Activated CD8-positive, alpha-beta memory T cell treated with anti-CD3 and anti-CD28 coated beads, Interleukin-2, amount 10 ng/mL, durations not matched to agents 7 days and 5 days (primary cell): ENCODE results near the gene DENND6B. TPM values are rescaled to one million over a fixed set of nuclear protein-coding genes. Genes with fewer than 3 reads are reported as not detected.
A peak's percentile ranks its signal among the peaks of the same experiment; 100 is the strongest.
"Not testable (repeated sequence)": the region's sequence is repeated elsewhere in the genome, so short reads cannot be mapped to it uniquely, and the experiment has no call there.

Experiments
- ATAC-seq: fragments of 150-1000 bp; cut with Tn5 transposase; one replicate; pipeline ENCODE4 v1.10.0; 2021; ENCODE audit warnings: moderate library complexity
- CTCF ChIA-PET: fragments of 350-600 bp; sonication (Branson Sonifier 250); formaldehyde crosslinking; loops from one replicate; lab custom pipeline; 2021; ENCODE audit warnings: antibody characterized with exemption; lab: Charles Lee
- DNase-seq: peaks from one replicate; pipeline ENCODE4 v3.0.0-alpha.2; 2020
- H3K27ac Mint-ChIP-seq: one replicate; pipeline ENCODE4 v1.8.0; 2021; ENCODE audit warnings: mild to moderate bottlenecking, mixed read lengths
- H3K27me3 Mint-ChIP-seq: one replicate; pipeline ENCODE4 v1.8.0; 2021; ENCODE audit warnings: mixed read lengths
- H3K36me3 Mint-ChIP-seq: one replicate; pipeline ENCODE4 v1.8.0; 2021; ENCODE audit warnings: mild to moderate bottlenecking, mixed read lengths
- H3K4me1 Mint-ChIP-seq: one replicate; pipeline ENCODE4 v1.8.0; 2021; ENCODE audit warnings: mixed read lengths
- H3K4me3 Mint-ChIP-seq: one replicate; pipeline ENCODE4 v1.8.0; 2021; ENCODE audit warnings: mild to moderate bottlenecking, moderate library complexity, mixed read lengths
- H3K9me3 Mint-ChIP-seq: one replicate; pipeline ENCODE4 v1.8.0; 2022; ENCODE audit warnings: low read depth, mixed read lengths
- total RNA-seq, 2 experiments: library from RNA; stranded (reverse); gene quantifications; one replicate each; pipeline ENCODE4 v1.2.3, GENCODE V29; 2021

DENND6B gene
- total RNA-seq, 2 experiments from 2014 or later = 5.7 to 8.8 TPM

DNA sequence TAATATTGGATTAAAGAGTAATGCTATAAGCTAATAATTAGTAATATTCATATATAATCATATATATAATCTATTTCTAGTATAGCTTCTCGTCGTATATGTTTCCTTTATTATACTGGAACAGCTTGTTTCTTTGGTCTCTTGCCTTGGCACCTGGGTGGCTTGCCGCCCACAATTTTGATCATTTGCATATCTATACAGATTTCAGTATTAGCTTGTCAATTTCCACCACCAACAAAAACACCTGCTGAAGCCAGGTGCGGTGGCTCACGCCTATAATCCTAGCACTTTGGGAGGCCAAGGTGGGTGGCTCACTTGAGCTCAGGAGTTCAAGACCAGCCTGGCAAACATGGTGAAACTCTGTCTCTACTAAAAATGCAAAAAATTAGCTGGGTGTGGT, 7.6 kb upstream of the DENND6B start:
- CTCF ChIA-PET = interaction anchor here (1.1 to 3.0 kb wide), 4 partner anchors 7 to 153 kb away, joined by 3 to 15 read pairs (median 4); no protein-coding TSS in a partner anchor
- H3K9me3 Mint-ChIP-seq, H3K4me3 Mint-ChIP-seq, H3K27me3 Mint-ChIP-seq, H3K27ac Mint-ChIP-seq, DNase-seq, ATAC-seq, H3K4me1 Mint-ChIP-seq, H3K36me3 Mint-ChIP-seq: not testable (repeated sequence)

DNA sequence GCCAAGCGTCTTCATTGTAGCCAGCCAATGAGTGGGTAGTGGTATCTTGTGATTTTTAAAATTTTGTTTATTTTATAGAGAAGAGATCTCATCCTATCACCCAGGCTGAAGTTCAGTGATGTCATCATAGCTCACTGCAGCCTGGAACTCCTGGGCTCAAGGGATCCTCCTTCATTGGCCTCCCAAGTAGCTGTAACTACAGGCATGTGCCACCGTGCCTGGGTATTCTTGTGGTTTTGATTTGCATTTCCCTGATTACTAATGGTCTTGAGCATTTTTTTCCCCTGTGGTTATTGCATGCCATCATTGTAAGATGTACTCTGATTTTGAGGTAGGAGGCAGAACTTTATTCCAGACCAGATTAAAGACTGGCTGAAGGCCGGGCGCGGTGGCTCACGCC, 2.4 kb upstream of the DENND6B start:
- Mint-ChIP-seq H3K27ac (no peak overlapping the region), H3K27me3 (peaks cover 13% of the 10 kb centered on the region), H3K36me3 (no peaks in the 10 kb centered on the region), H3K4me3 (no peak overlapping the region), H3K9me3 (no peaks in the 10 kb centered on the region), H3K4me1 (peaks cover 17% of the 10 kb centered on the region)
- no peak for DNase-seq
- no peak for ATAC-seq
- CTCF ChIA-PET = interaction anchor here (1.2 to 7.4 kb wide), 7 partner anchors 12 to 292 kb away, joined by 3 to 105 read pairs (median 3); no protein-coding TSS in a partner anchor

DNA sequence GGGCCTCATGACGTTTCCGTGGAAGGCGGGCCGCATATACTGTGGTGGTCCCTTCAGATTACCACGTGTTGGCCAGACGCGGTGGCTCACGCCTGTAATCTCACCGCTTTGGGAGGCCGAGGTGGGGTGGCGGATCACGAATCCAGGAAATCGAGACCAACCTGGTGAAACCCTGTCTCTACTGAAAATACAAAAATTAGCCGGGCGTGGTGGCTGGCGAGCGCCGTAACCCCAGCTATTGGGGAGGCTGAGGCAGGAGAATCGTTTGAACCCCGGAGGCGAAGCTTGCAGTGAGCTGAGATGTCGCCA, 853 bp upstream of the DENND6B start:
- H3K27ac Mint-ChIP-seq = peak overlapping the region; percentile 83
- H3K27me3 Mint-ChIP-seq = peaks cover 13% of the 10 kb centered on the region
- ATAC-seq (no peak), DNase-seq (no peak)
- H3K36me3 Mint-ChIP-seq = no peaks in the 10 kb centered on the region
- no peaks in the 10 kb centered on the region for H3K9me3 Mint-ChIP-seq
- H3K4me1 Mint-ChIP-seq = peaks cover 17% of the 10 kb centered on the region
- H3K4me3 Mint-ChIP-seq = peak overlapping the region; percentile 74
- CTCF ChIA-PET = interaction anchor here (0.6 to 7.4 kb wide), 16 partner anchors 10 to 87 kb away, joined by 3 to 105 read pairs (median 4); partner anchors contain the start of genes HDAC10 and PLXNB2

DNA sequence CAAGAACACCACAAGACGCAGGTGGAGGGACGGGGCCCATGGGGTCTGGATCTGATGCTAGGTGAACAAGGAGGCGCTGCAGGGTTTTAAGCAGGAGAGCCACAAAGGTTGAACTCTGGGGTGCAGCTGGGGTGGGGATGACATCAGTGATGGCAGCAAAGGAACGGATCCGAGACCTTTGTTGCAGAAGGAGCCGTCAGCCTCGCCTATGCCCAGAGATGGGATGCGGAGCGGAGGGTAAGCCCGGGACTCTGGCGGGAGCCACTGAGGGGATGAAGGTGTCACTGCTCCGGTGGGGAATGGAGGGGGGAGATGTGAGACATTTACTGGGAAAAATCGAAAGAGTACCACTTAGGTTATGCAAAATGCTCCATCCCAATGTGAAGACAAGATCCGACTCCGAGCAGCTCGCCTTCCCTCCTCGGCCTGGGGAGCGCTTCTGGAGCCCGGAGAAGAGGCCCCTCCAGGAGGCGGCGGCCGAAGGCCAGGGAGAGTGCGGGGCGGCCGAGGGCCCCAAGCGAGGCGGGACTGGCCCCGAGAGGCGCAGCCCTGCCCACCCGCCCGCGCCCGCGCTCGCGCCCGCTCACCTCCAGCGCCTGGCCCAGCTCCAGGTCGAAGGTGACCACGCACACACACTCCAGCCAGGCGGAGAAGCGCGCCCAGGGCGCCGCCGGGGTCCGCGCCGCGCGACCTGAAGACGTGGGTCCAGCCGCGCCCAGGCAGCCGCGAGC, 422 bp downstream of the DENND6B start:
- DNase-seq = no peak
- no peak for ATAC-seq
- no peak overlapping the region for H3K27ac Mint-ChIP-seq
- peaks cover 13% of the 10 kb centered on the region for H3K27me3 Mint-ChIP-seq
- no peaks in the 10 kb centered on the region for H3K36me3 Mint-ChIP-seq
- H3K9me3 Mint-ChIP-seq = no peaks in the 10 kb centered on the region
- peak overlapping the region; percentile 67 for H3K4me3 Mint-ChIP-seq
- CTCF ChIA-PET = interaction anchor here (0.5 to 7.4 kb wide), 15 partner anchors 8 to 82 kb away, joined by 3 to 105 read pairs (median 4); partner anchors contain the start of genes HDAC10 and PLXNB2
- peaks cover 17% of the 10 kb centered on the region for H3K4me1 Mint-ChIP-seq

DNA sequence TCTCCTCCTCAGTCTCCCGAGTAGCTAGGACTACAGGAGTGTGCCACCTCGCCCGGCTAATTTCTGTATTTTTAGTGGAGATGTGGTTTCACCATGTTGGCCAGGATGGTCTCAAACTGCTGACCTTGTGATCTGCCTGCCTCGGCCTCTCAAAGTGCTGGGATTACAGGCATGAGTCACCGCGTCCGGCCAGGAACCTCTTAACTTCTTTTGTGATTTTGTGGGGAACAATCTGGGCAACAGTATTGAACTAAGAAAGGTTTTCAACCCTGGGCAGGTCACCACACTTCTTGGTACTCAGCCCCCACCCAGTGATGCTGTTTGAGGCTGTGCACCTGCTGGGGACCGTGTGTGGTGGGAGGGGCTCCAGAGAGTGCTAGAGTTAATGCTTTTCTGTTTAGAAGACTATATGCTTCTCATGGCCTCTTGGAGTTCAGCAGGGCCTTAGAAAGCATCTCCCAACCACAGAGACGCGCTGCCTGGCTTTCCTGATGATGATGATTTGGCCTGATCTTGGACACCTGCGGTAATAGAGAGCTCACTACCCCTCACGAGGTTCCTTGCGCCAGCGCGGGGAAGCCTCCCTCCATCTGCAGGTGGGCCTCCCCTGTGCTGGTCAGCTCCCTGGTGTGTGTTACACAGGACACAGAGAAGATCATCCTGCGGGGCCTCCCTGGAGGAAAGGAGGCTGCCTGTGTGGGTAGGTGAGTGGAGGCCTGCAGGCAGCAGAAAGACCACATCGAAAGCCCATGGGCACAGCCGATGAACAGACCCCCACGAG, 1.2 kb downstream of the DENND6B start:
- Mint-ChIP-seq H3K4me1 (peaks cover 12% of the 10 kb centered on the region), H3K36me3 (no peaks in the 10 kb centered on the region)

DNA sequence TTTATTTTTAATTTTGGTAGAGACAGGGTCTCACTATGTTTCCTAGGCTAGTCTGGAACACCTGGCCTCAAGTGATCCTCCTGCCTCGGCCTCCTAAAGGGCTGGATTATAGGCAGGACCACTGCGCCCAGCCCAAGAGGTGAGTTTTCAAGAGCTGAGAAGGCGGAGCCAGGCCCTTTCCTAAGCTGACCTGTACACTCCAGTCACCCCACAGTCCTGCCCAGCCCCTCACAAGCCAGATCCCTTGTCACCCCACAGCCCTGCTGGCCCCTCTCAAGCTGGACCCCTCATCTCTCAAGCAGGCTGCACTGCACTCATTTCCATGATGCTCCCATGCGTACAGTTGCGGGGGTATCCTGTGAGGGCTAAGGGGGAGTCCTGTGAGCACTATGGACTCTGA, 2.9 kb downstream of the DENND6B start:
- Mint-ChIP-seq H3K27ac (no peak overlapping the region), H3K4me3 (no peak overlapping the region), H3K27me3 (peaks cover 3% of the 10 kb centered on the region), H3K4me1 (peaks cover 12% of the 10 kb centered on the region), H3K36me3 (no peaks in the 10 kb centered on the region), H3K9me3 (no peaks in the 10 kb centered on the region)
- ATAC-seq = no peak
- CTCF ChIA-PET = interaction anchor here (0.7 to 7.4 kb wide), 5 partner anchors 8 to 174 kb away, joined by 3 to 105 read pairs (median 6); no protein-coding TSS in a partner anchor
- no peak for DNase-seq

More for the DNA sequence above, 1.2 kb downstream of the DENND6B start:
- H3K27me3 Mint-ChIP-seq = peaks cover 5% of the 10 kb centered on the region
- CTCF ChIA-PET = interaction anchor here (0.7 to 7.4 kb wide), 14 partner anchors 8 to 547 kb away, joined by 3 to 105 read pairs (median 4); partner anchors contain the start of genes HDAC10 and PLXNB2
- H3K27ac Mint-ChIP-seq = no peak overlapping the region
- no peak for DNase-seq
- no peak for ATAC-seq
- peak overlapping the region; percentile 67 for H3K4me3 Mint-ChIP-seq
- H3K9me3 Mint-ChIP-seq = no peaks in the 10 kb centered on the region

DNA sequence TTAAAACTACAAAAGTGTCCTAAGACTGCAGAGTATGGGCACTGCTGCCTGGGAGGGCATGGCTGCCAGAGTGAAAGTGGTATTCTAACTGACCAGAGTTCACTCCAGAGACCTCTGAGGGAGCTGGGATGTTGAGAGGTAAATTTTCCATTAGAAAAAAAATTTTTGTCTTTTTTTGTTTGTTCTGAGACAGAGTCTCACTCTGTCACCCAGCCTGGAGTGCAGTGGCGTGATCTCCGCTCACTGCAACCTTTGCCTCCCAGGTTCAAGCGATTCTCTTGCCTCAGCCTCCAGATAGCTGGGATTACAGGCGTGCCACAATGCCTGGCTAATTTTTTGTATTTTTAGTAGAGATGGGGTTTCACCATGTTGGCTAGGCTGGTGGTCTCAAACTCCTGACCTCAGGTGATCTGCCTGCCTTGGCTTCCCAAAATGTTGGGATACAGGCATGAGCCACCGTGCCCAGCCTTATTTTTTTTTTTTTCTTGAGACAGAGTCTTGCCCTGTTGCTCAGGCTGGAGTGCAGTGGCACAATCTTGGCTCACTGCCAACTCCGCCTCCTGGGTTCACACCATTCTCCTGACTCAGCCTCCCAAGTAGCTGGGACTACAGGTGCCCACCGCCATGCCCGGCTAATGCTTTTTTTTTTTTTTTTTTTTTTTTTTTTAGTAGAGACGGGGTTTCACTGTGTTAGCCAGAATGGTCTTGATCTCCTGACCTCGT, 4.3 kb downstream of the DENND6B start:
- not testable (repeated sequence) for ATAC-seq, H3K9me3 Mint-ChIP-seq, H3K4me3 Mint-ChIP-seq, H3K27me3 Mint-ChIP-seq, H3K36me3 Mint-ChIP-seq, H3K27ac Mint-ChIP-seq, DNase-seq
- CTCF ChIA-PET = interaction anchor here (0.9 to 7.4 kb wide), 4 partner anchors 8 to 78 kb away, joined by 3 to 105 read pairs (median 10); partner anchors contain the start of gene TUBGCP6
- peaks cover 10% of the 10 kb centered on the region for H3K4me1 Mint-ChIP-seq

DNA sequence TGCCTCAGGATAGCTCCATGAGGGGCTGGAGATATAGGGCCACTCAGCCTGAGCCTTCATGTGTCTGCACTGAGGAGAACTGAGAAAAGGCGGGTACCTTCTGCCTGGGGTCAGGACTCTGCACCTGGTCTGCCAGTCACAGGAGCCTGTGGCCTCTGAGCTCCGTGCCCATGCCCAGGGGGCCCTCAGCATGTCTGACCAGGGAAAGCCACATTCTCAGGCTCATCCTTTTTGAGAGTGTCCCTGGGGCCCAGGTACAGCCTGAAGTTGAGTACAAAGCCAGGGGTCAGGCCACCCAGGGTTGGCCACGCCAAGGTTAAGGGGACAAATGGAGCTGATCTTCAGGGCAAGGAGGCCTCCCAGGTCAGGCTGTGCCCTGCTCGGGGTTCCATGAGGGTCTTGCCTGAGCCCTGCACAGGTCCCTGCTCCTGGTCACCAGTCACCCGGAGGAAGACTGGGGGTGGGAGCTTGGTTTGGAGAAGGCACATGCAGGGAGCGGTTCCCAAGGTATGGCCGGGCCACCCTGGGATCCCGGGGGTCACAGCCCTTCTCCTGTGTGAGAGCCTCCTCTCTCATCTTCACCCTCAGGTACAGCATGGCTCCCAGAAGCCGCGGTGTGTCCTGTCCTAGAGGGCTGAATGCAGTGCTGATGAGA, 6.0 kb downstream of the DENND6B start:
- CTCF ChIA-PET = interaction anchor here (0.8 to 2.9 kb wide), 5 partner anchors 11 to 177 kb away, joined by 3 to 13 read pairs (median 3); partner anchors contain the start of gene PLXNB2
- peaks cover 1% of the 10 kb centered on the region for H3K27me3 Mint-ChIP-seq
- peaks cover 1% of the 10 kb centered on the region for H3K4me1 Mint-ChIP-seq
- H3K27ac Mint-ChIP-seq = no peak overlapping the region
- H3K9me3 Mint-ChIP-seq = no peaks in the 10 kb centered on the region
- no peak overlapping the region for H3K4me3 Mint-ChIP-seq
- no peak for ATAC-seq
- DNase-seq = no peak
- no peaks in the 10 kb centered on the region for H3K36me3 Mint-ChIP-seq

DNA sequence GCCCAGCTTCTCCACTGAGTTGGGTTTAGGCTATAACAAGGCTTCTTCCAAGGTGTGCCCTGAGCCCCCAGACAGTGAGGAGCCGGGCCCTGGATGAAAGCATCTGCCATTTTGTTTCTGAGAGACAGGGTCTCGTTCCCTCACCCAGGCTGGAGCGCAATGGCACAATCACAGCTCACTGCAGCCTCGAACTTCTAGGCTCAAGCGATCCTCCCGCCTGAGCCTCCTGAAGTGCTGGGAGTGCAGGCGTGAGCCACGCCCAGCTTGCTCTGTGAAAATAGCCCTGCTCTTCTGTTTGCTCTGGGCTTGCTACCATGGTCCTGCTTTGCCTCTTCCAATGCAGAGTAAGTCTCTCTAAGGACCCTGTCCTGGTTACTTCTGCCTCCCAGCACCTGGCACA, 6.7 kb downstream of the DENND6B start:
- no peak for DNase-seq
- Mint-ChIP-seq H3K27me3 (no peaks in the 10 kb centered on the region), H3K9me3 (no peaks in the 10 kb centered on the region), H3K4me1 (peaks cover 5% of the 10 kb centered on the region), H3K36me3 (no peaks in the 10 kb centered on the region), H3K4me3 (no peak overlapping the region), H3K27ac (no peak overlapping the region)
- no peak for ATAC-seq
- CTCF ChIA-PET = interaction anchor here (0.8 to 2.9 kb wide), 3 partner anchors 10 to 44 kb away, joined by 3 to 13 read pairs (median 4); partner anchors contain the start of gene PLXNB2

DNA sequence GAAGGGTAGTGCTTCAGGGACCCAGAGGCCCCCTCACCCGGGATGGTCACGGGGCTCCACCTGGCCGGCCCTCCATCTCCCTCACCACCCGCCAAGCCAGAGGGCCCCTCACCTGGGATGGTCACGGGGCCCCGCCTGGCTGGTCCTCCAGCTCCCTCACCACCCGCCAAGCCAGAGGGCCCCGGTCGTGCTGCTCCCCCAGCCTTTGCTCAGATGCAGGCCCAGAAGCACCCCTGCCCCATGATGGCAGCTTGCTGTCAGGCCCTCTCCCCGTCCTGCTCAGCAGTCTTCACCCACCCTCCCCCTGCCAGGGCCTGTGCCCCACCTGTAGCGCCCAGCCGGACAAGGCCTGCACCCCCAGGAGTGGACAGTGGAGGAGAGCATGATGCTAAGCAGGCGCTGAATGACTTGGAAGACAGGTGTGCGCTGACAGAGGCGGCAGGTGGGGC, 7.3 kb downstream of the DENND6B start:
- Mint-ChIP-seq H3K4me3 (no peak overlapping the region), H3K27ac (no peak overlapping the region), H3K27me3 (no peaks in the 10 kb centered on the region), H3K4me1 (peaks cover 10% of the 10 kb centered on the region), H3K36me3 (no peaks in the 10 kb centered on the region), H3K9me3 (no peaks in the 10 kb centered on the region)
- no peak for ATAC-seq
- no peak for DNase-seq
- CTCF ChIA-PET = interaction anchor here (2.8 to 2.9 kb wide), 2 partner anchors 8 to 43 kb away, joined by 11 to 13 read pairs; partner anchors contain the start of gene DENND6B

DNA sequence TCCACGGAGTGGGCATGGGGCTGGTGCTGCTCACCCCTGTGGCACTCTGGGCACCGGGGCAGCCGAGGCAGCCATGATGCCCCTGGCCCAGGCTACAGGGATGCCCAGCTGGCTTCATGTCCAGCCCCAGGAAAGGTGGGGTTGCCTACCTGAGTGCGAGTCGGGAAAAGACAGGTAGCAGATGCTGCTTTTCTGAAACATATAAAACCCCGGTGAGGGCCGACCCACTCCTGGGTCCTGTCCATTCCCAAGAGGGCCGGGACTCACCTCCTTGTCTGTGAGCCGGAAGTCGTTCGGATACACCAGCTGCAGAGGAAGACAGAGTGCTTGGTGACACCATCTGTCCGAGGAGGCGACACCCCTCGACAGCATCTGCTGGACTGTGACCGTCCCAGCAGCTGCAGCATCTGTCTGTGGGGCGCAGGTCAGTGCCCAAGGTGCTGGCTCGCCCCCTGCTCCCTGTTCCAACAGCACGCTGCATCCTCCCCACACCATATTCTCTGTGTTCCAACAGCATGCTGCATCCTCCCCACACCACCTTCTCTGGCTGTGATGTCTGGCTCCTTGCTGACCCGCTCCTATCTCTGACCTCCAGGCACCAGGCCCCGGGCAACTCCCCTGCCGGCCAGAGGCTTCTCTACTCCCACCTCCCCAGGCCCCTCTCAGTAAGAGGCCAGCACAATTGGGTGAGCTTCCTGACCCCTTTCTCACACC, 8.0 kb downstream of the DENND6B start:
- no peaks in the 10 kb centered on the region for H3K9me3 Mint-ChIP-seq
- H3K4me3 Mint-ChIP-seq = no peak overlapping the region
- no peak overlapping the region for H3K27ac Mint-ChIP-seq
- H3K36me3 Mint-ChIP-seq = no peaks in the 10 kb centered on the region
- ATAC-seq (no peak), DNase-seq (no peak)
- CTCF ChIA-PET = interaction anchor here (2.8 kb wide), 1 partner anchor 8 kb away, joined by 11 read pairs; the partner anchor contains the start of gene DENND6B
- no peaks in the 10 kb centered on the region for H3K27me3 Mint-ChIP-seq
- peaks cover 13% of the 10 kb centered on the region for H3K4me1 Mint-ChIP-seq

DNA sequence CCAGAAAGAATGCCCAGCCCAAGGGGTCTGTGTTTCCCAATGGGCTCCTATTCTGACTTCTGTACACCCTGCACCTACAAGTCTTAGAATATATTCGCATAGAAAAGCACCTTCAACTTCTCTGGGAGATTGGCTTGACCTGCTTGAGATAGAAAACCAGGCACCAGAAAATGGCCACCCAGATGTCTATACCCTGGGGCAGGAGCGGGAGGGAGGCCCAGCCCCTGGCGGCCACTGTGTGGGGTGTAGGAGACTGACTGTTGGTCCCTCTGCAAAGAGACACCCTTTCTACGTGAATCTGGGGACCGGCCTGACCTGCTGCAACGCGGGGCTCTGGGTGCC, 8.5 kb downstream of the DENND6B start:
- no peak for DNase-seq
- H3K36me3 Mint-ChIP-seq = no peaks in the 10 kb centered on the region
- no peak for ATAC-seq
- no peaks in the 10 kb centered on the region for H3K27me3 Mint-ChIP-seq
- CTCF ChIA-PET = interaction anchor here (2.8 kb wide), 1 partner anchor 9 kb away, joined by 11 read pairs; the partner anchor contains the start of gene DENND6B
- H3K4me1 Mint-ChIP-seq = peaks cover 15% of the 10 kb centered on the region
- no peaks in the 10 kb centered on the region for H3K9me3 Mint-ChIP-seq
- no peak overlapping the region for H3K4me3 Mint-ChIP-seq
- no peak overlapping the region for H3K27ac Mint-ChIP-seq
